HepG2 (cell line): Measurements from ENCODE around the gene SSNA1. TPM values are rescaled to one million over a fixed set of nuclear protein-coding genes. Genes with fewer than 3 reads are reported as not detected.
A peak's percentile ranks its signal among the peaks of the same experiment; 100 is the strongest.

Experiments used
- CBX1 ChIP-seq: IDR thresholded peaks from one replicate; pipeline ENCODE4 v1.6.1; 2016; ENCODE audit warnings: antibody characterized with exemption, low read depth
- KDM5A ChIP-seq: fragments of 200-600 bp; sonication (generic); IDR thresholded peaks from 2 replicates; pipeline ENCODE4 v1.7.0; 2018; ENCODE audit warnings: antibody characterized with exemption, mild to moderate bottlenecking, low read length, borderline replicate concordance
- MIER3 ChIP-seq: IDR thresholded peaks from 2 replicates; pipeline ENCODE4 v1.6.1; 2016; ENCODE audit warnings: missing compliant biosample characterization, borderline replicate concordance
- NFRKB ChIP-seq: fragments of 450-650 bp; IDR thresholded peaks from 2 replicates; pipeline ENCODE4 v1.6.1; 2017
- NR2F1 ChIP-seq, 2 experiments: fragments of 450-650 bp in 1 of 2; formaldehyde crosslinking in 1 of 2; IDR thresholded peaks; 2 replicates each; pipeline versions ENCODE4 v1.5.0 to v1.6.1; 2016 to 2020; ENCODE audit warnings: mild to moderate bottlenecking in 1 of 2, missing compliant biosample characterization in 1 of 2, missing genetic modification reagents in 1 of 2, moderate library complexity in 1 of 2
- ONECUT2 ChIP-seq: sonication (generic); formaldehyde crosslinking; IDR thresholded peaks from 2 replicates; pipeline ENCODE4 v1.4.0; 2020; ENCODE audit warnings: missing genetic modification reagents
- POLR2G ChIP-seq: fragments of 200-400 bp; formaldehyde crosslinking; IDR thresholded peaks from 2 replicates; pipeline ENCODE4 v1.6.1; 2018; ENCODE audit warnings: mild to moderate bottlenecking, low read depth, low read length, moderate library complexity
- TCF7 ChIP-seq: sonication (generic); IDR thresholded peaks from 2 replicates; pipeline ENCODE4 v1.6.1; 2016; ENCODE audit warnings: antibody characterized with exemption, low read depth
- ZMYM4 ChIP-seq: sonication (generic); formaldehyde crosslinking; IDR thresholded peaks from 2 replicates; pipeline ENCODE4 v1.8.1; 2023; ENCODE audit warnings: mild to moderate bottlenecking, missing genetic modification reagents
- polyA plus RNA-seq, 8 experiments: library from polyadenylated mRNA; depleted of rRNA in 3 of 8; stranded (reverse) in 7 of 8; unstranded in 1 of 8; fragments of >200 nt; fragmentation: Illumina TruSeq in 4 of 8; extraction: Trizol in 4 of 8; gene quantifications; 2 replicates each; pipeline versions ENCODE4 v1.2.1 to v1.2.3, GENCODE V29; 2011 to 2016; ENCODE audit warnings: low read depth in 4 of 8, missing spikeins in 1 of 8, mixed read lengths in 1 of 8; ENCODE audit not compliant: insufficient read depth in 1 of 8
- total RNA-seq, 5 experiments: library from RNA; depleted of rRNA; stranded (reverse); fragments of >200 nt; fragmentation: Illumina TruSeq; extraction: Trizol; gene quantifications; 2 replicates each; pipeline ENCODE4 v1.2.3, GENCODE V29; 2016; ENCODE audit warnings: low read depth in 1 of 5
- TF ChIP-seq, protein P1 (sequence below): sonication (generic); formaldehyde crosslinking; IDR thresholded peaks from 2 replicates; pipeline ENCODE4; 2020; ENCODE audit warnings: missing genetic modification reagents, mild to moderate bottlenecking, borderline replicate concordance
- TF ChIP-seq, protein P2 (sequence below): sonication (generic); formaldehyde crosslinking; IDR thresholded peaks from 2 replicates; pipeline ENCODE4 v1.4.0; 2020; ENCODE audit warnings: missing genetic modification reagents, borderline replicate concordance
- TF ChIP-seq, protein P3 (sequence below): sonication (generic); formaldehyde crosslinking; IDR thresholded peaks from 2 replicates; pipeline ENCODE4 v1.5.0; 2020; ENCODE audit warnings: missing genetic modification reagents
- TF ChIP-seq, protein P4 (sequence below): sonication (generic); formaldehyde crosslinking; IDR thresholded peaks from 2 replicates; pipeline ENCODE4 v1.4.0; 2020; ENCODE audit warnings: missing genetic modification reagents
- TF ChIP-seq, protein P5 (sequence below), 2 experiments: fragments of 450-650 bp in 1 of 2; sonication (generic) in 1 of 2; formaldehyde crosslinking; IDR thresholded peaks; 2 replicates each; pipeline versions ENCODE4 v1.5.0 to v1.8.0; 2020 to 2022; ENCODE audit warnings: mild to moderate bottlenecking in 1 of 2, missing genetic modification reagents in 1 of 2
- TF ChIP-seq, protein P6 (sequence below): sonication (generic); formaldehyde crosslinking; IDR thresholded peaks from 2 replicates; pipeline ENCODE4 v1.4.0; 2020; ENCODE audit warnings: missing genetic modification reagents

Gene SSNA1
- total and polyA plus RNA-seq, 2 of the 13 experiments (the other 11 are each of a cell fraction or from before 2014, with no cell fraction given), result 35.9 to 49.4 TPM

DNA sequence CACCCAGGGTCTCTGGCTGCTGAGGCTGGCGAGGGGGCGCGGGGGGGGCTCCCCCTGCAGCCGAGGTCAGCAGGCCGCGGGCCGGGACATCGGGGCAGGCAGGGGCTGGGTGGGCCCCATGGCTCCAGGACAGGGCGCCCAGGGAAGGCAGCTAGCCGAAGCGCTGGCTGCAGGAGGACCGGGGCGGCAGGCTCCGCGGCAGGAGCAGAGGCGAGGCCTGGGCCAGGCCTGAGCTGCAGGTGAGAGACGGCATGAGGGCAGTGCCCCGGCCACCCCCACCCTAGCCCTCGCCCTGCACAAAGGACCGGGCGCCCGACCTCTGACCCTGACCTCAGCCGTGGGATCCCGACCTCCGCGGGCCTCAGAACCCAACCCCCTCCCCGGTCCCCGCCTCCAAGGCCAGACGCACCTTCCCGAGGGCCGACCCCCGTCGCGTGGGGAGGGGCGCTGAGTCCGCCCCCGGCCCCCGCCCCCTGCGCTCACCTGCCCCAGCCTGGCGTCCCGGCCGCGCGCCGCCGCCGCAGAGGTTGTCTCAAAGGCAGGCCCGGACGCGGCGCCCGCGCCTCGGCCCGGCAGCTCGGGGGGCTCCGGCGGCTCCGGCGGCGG, 33.1 kb downstream of the SSNA1 start (continued):
- TF ChIP-seq, protein P1, sequence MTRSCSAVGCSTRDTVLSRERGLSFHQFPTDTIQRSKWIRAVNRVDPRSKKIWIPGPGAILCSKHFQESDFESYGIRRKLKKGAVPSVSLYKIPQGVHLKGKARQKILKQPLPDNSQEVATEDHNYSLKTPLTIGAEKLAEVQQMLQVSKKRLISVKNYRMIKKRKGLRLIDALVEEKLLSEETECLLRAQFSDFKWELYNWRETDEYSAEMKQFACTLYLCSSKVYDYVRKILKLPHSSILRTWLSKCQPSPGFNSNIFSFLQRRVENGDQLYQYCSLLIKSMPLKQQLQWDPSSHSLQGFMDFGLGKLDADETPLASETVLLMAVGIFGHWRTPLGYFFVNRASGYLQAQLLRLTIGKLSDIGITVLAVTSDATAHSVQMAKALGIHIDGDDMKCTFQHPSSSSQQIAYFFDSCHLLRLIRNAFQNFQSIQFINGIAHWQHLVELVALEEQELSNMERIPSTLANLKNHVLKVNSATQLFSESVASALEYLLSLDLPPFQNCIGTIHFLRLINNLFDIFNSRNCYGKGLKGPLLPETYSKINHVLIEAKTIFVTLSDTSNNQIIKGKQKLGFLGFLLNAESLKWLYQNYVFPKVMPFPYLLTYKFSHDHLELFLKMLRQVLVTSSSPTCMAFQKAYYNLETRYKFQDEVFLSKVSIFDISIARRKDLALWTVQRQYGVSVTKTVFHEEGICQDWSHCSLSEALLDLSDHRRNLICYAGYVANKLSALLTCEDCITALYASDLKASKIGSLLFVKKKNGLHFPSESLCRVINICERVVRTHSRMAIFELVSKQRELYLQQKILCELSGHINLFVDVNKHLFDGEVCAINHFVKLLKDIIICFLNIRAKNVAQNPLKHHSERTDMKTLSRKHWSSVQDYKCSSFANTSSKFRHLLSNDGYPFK (CRISPR knock-in tag), result no peak
- TF ChIP-seq, protein P2, sequence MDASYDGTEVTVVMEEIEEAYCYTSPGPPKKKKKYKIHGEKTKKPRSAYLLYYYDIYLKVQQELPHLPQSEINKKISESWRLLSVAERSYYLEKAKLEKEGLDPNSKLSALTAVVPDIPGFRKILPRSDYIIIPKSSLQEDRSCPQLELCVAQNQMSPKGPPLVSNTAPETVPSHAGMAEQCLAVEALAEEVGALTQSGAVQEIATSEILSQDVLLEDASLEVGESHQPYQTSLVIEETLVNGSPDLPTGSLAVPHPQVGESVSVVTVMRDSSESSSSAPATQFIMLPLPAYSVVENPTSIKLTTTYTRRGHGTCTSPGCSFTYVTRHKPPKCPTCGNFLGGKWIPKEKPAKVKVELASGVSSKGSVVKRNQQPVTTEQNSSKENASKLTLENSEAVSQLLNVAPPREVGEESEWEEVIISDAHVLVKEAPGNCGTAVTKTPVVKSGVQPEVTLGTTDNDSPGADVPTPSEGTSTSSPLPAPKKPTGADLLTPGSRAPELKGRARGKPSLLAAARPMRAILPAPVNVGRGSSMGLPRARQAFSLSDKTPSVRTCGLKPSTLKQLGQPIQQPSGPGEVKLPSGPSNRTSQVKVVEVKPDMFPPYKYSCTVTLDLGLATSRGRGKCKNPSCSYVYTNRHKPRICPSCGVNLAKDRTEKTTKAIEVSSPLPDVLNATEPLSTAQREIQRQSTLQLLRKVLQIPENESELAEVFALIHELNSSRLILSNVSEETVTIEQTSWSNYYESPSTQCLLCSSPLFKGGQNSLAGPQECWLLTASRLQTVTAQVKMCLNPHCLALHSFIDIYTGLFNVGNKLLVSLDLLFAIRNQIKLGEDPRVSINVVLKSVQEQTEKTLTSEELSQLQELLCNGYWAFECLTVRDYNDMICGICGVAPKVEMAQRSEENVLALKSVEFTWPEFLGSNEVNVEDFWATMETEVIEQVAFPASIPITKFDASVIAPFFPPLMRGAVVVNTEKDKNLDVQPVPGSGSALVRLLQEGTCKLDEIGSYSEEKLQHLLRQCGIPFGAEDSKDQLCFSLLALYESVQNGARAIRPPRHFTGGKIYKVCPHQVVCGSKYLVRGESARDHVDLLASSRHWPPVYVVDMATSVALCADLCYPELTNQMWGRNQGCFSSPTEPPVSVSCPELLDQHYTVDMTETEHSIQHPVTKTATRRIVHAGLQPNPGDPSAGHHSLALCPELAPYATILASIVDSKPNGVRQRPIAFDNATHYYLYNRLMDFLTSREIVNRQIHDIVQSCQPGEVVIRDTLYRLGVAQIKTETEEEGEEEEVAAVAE (CRISPR knock-in tag), result no peak
- TF ChIP-seq KDM5A, result no peak
- TF ChIP-seq, protein P3, sequence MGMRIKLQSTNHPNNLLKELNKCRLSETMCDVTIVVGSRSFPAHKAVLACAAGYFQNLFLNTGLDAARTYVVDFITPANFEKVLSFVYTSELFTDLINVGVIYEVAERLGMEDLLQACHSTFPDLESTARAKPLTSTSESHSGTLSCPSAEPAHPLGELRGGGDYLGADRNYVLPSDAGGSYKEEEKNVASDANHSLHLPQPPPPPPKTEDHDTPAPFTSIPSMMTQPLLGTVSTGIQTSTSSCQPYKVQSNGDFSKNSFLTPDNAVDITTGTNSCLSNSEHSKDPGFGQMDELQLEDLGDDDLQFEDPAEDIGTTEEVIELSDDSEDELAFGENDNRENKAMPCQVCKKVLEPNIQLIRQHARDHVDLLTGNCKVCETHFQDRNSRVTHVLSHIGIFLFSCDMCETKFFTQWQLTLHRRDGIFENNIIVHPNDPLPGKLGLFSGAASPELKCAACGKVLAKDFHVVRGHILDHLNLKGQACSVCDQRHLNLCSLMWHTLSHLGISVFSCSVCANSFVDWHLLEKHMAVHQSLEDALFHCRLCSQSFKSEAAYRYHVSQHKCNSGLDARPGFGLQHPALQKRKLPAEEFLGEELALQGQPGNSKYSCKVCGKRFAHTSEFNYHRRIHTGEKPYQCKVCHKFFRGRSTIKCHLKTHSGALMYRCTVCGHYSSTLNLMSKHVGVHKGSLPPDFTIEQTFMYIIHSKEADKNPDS (CRISPR knock-in tag), result no peak
- TF ChIP-seq NR2F1 (CRISPR knock-in tag; IDR thresholded peaks at IDR 0.05), result peak; percentile 76 to 92; a peak in 3 of 4 replicates
- TF ChIP-seq NFRKB, result no peak
- no peak for TF ChIP-seq POLR2G
- no peak for TF ChIP-seq TCF7
- TF ChIP-seq, protein P4, sequence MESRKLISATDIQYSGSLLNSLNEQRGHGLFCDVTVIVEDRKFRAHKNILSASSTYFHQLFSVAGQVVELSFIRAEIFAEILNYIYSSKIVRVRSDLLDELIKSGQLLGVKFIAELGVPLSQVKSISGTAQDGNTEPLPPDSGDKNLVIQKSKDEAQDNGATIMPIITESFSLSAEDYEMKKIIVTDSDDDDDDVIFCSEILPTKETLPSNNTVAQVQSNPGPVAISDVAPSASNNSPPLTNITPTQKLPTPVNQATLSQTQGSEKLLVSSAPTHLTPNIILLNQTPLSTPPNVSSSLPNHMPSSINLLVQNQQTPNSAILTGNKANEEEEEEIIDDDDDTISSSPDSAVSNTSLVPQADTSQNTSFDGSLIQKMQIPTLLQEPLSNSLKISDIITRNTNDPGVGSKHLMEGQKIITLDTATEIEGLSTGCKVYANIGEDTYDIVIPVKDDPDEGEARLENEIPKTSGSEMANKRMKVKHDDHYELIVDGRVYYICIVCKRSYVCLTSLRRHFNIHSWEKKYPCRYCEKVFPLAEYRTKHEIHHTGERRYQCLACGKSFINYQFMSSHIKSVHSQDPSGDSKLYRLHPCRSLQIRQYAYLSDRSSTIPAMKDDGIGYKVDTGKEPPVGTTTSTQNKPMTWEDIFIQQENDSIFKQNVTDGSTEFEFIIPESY (CRISPR knock-in tag), result no peak
- TF ChIP-seq, protein P5, sequence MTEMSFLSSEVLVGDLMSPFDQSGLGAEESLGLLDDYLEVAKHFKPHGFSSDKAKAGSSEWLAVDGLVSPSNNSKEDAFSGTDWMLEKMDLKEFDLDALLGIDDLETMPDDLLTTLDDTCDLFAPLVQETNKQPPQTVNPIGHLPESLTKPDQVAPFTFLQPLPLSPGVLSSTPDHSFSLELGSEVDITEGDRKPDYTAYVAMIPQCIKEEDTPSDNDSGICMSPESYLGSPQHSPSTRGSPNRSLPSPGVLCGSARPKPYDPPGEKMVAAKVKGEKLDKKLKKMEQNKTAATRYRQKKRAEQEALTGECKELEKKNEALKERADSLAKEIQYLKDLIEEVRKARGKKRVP (CRISPR knock-in tag; IDR thresholded peaks at IDR 0.05), result no peak
- TF ChIP-seq MIER3, result no peak
- TF ChIP-seq CBX1, result no peak
- TF ChIP-seq ONECUT2 (CRISPR knock-in tag), result no peak
- TF ChIP-seq ZMYM4 (CRISPR knock-in tag), result no peak
- TF ChIP-seq, protein P6, sequence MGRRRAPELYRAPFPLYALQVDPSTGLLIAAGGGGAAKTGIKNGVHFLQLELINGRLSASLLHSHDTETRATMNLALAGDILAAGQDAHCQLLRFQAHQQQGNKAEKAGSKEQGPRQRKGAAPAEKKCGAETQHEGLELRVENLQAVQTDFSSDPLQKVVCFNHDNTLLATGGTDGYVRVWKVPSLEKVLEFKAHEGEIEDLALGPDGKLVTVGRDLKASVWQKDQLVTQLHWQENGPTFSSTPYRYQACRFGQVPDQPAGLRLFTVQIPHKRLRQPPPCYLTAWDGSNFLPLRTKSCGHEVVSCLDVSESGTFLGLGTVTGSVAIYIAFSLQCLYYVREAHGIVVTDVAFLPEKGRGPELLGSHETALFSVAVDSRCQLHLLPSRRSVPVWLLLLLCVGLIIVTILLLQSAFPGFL, result no peak
